Muscle of arm (tissue), 14 donors: ENCODE measurements around the gene CCDC136. TPM values are rescaled to one million over a fixed set of nuclear protein-coding genes. Genes with fewer than 3 reads are reported as not detected.

Source experiments
- DNase-seq: peaks from one replicate; pipeline ENCODE4 v3.0.0-alpha.2; 2013
- long read RNA-seq, 11 donors: transcript quantifications; one replicate each; lab custom pipeline, GENCODE V29; 2026
- polyA plus RNA-seq, 12 donors: library from polyadenylated mRNA; unstranded; fragments of 120-200 nt; gene quantifications; one replicate each; pipeline ENCODE4 v1.2.1, GENCODE V29; 2013; ENCODE audit not compliant: insufficient read length in 12 of 12

CCDC136 gene
- polyA plus RNA-seq: 10 to 100 TPM in 10 of 12 donors, not detected in 2; 10.6 to 27.6 (median 19.1) TPM
- long read RNA-seq, donor 1, partial matches to known transcripts: 0 of 1 reads
- long read RNA-seq, donor 1, other reads (novel, unspliced or antisense): 0 of 1 reads
- long read RNA-seq, donor 2: 0 reads
- long read RNA-seq, donor 3: 0 reads
- long read RNA-seq, donor 4: 0 reads
- long read RNA-seq, donor 5: 0 reads
- long read RNA-seq, donor 6: 0 reads
- long read RNA-seq, donor 7: 0 reads
- long read RNA-seq, donor 8: 0 reads
- long read RNA-seq, donor 9: 0 reads
- long read RNA-seq, donor 10: 0 reads
- long read RNA-seq, donor 11: 0 reads

DNA sequence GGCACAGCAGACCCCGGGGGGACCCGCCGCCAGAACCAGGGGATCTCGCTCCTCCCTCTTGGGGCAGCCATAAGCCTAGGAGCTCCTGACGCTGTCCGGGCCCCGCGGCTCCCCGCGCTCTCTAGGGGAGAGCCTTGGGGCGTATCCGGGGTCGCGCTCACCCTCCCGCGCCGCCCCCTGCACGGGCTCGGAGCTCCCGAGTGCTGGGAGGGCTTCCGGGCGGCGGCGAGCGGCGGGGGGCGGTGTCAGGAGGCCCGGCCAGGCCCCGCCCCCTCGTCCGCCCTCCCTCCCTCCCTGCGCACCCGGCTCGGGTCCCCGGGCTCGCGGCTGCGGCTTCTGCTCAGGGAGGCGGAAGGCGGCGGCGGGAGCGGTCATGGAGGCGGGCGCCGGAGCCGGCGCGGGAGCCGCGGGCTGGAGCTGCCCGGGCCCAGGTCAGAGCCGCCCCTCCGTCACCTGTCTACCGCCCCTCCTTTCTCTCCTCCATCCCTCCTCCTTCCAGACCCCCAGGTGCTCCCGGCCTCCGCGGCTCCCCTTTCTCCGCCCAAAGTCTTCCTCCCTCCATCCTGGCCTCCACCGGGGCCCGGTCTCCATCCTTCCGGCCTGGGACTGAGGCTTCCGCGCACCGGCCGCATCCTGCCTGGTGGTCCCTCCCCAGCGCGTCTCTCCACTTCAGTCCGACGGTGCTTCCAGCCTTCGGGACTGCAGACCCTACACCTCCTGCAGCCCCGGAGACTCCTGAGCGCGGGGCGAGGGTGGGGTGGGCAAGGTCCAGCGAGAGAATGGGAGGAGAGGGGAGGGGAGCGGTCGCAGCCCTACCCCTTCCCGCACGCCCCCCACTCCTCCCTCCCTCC lies at the start of gene CCDC136:
CCDC136 (plus strand) TSS at position 848 of the 851 bp plus-strand sequence. CDS start 444 bp downstream, outside the sequence.
- DNase-seq: no peak

DNA sequence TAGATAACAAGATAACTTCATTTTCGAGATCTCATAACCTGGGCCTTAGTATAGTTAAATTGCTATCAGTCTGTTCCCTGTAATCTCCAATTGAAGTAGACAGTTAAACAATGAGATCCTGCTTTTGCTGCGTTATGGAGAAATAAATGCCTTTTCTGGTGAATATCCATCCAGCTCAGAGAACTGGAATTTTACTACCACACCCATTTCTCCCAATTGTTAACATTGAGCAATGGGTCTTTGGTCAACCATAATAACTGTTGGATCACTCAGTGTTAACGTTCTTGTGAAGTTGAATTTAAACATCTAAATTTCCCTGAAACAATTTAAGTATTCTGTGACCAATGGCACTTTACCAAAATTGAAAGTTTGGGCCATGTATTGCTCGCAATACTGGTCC lies 49.6 kb upstream of the CCDC136 start:
- DNase-seq: no peak

DNA sequence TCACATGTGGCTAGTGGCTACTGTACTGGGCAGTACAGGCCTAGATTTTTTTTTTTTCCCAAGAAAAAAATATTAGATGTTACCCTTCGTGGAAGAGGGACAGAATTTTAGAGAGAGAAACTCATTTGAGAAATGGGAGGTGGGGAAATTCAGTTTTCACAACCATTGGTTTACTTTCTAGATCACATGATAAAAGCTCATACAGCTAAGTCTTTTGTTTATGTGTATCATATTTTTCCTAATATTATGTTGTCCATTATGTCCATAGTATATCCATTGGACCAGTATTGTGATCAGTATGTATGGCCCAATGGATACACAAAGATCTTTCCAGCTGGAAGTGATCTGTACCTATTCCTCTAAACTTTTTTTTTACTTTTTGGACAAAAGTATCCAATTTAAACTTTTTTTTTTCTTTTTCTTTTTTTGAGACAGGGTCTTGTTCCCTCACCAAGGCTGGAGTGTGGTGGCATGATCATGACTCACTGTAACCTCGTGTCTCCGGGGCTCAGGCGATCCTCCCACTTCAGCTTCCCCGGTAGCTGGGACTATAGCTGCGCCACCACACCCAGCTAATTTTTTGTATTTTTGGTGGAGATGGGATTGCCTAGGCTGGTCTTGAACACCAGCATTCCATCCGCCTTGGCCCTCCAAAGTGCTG lies 48.5 kb upstream of the CCDC136 start:
- DNase-seq: no peak

DNA sequence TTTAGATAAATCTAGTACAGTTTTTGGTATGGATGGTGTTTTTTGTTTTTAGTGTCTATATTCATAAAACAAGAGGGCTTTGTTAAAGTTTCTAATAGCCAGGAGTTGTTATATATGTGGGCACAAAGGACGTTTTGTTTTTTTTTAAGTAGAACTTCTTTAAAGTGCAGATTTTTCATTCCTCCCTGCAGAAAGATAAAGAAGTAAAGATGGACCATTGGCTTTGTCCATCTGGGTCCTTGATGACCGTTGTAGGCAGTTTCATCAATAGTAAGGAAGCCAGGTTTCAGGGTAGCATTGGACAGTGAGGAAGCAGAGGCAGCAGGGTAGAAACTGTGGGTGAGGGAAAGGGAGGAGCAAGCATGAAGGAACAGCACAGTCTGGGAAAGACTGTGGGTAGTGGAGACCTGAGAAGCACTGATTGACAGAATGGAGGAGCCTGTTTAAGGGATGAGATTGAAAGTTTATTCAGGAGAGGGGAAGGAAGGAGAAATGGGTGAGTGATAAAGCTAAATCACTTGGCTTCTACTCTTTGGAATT lies 47.3 kb upstream of the CCDC136 start:
- DNase-seq: no peak

DNA sequence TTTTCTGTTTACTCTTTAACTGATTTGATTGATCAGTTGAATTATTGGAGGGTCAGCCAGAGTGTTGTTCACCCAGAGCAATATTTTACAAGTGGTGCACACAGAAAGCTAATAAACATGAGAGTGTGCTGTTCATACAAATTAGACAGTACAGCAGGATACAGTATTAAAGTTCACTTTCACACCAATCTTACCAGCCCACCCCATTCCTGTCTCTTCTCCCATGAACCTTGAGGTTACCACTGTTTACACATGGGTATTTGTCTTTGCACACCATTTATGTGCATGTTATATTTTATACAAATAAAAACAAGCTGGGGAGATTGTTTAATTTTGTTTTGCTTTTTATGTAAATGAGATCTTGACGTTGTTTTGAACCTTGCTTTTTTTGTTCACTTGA lies 46.1 kb upstream of the CCDC136 start:
- DNase-seq: no peak

DNA sequence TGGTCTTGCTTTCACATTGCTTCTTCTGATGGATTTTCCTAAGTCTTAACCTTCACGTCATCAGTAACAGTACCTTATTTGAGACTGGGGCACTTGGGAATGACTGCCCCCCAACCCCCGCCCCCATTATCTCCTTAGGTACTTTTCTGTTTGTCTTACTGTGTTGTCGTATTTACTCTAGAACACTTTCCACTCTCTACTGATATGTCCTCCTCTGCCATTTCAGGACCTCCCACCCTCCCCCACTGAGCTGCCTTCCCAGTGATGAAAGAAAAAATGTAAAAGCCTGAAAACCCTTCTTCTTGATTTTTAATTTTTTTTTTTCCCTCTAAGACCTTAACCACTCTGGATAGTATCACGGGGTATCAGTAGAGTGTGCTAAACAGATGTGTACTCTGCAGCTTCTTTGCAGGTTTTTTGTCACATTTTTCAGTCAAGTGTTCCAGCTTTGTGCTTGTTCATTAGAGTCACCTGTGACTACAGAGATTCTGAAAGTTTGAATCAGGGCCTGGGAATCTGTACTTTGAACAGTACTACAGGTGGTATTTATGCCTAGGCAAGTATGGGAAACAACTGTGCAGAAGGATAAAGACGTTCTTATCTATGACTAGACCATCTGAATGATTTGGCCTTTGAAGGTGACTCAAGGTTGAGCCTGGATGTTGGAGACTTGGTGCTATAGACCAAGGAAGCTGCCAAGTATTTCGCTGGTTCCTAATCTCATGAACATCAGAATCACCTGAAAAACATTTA lies 44.3 kb upstream of the CCDC136 start:
- no peak for DNase-seq

DNA sequence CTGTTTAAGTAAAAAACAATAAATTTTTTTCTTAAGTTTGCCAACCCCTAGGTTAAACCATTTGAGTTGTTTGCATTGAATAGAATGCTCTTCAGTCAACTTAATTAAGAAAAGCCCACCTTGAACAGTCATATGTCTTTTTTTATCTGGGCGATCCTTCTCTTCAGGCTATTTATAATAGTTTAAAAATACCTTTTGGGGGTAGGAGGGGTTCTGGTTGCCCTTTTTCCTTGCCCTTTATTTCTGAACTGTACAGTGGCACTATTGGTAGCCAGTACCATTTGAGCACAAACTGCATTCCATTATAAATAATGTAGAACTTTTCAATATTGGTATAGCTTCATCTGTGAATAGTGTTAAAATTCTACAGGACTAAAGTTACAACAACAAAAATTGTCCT lies 39.5 kb upstream of the CCDC136 start:
- no peak for DNase-seq

DNA sequence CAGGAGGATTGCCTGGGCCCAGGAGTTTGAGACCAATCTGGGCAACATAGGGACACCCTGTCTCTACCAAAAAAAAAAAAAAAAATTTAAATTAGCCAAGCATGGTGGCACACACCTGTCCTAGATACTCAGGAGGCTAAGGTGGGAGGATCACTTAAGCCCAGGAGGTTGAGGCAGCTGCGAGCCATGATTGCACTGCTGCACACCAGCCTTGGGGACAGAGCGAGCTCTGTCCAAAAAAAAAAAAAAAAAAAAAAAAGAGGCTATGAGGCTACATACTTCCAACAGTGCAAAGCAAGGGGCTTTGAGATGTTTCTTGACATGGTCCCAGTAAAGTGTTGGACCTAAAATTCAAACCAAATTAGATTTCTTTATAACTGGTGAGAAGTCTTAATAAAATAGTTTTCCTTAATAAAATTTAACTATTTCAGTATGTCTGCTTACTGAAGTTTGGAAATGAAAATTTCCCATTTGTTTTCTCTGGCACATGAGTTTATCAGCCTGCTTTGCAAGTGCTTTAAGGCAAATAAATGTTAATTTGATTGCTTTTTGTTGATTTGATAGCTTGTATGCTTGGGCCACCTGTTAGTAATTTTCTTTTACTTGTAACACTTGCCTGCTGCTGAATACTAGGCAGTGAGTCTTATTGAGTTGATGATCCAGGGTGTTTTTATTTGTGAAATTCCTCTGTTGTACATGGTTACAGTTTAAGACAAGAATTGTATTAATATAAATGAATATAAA lies 36.5 kb upstream of the CCDC136 start:
- DNase-seq: no peak

DNA sequence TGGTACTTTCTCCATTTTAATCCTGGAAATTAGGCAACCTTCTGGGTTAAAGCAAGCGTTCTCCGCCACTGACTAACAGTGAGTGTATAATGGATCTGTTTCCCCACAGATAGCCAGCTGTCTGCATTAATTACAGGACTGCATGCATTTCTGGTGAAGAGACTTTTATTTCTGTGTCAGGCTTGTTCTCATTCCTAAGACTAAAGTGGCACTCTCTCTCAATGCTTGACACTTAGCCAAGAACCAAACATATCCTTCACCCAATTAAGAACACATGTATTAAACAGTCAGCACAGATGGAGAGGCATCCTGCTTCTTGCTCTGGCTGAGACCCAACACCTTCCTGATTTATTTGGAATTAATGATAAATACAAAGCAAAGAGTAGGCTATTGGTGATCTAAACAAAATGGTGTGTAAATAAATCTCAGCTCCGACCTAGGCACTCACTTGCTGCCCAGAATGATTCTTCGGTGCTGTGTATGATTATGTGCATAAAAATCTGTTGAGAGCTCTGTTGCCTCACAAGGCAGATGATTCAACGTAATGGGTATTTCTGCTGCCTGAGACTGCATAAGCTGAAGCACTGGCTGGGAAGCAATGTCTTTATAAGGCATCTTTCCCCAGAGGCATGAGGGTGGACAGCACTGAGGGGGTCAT lies 35.8 kb upstream of the CCDC136 start:
- DNase-seq: no peak

DNA sequence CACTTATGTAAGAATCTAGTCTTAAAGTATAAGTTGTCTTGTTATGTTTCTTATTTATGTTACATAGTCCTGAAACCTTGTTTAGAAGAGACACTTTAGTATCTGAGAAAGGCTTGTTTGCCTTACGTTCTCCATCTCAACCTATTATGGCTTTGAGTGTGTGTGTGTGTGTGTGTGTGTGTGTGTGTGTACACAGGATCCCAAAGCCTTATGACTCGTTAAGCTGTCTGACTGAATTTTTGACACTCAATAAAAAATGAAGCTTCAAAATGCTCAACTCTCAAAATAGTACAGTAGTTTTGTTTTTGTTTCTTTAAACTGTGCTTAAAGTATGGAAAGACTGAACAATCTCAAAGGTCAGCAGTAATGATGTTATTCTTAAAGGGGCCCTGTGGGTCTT lies 34.6 kb upstream of the CCDC136 start:
- DNase-seq: no peak

DNA sequence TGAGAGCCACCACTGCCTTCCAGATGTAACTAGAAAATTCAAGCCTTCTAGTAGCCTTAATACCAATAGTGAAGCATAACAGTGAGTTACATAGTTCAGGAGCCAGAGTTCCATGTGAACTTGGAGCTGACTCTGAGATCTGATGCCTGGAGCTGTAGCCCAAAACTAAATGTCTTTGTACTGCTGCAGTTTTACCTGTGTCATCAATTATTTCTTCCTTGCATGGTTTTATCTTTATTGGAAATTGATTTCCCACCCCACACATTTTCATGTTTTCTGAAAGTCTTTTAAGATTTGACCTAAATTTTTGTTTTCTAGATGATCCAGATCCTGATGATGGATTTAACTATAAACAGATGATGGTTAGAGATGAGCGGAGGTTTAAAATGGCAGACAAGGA lies 33.2 kb upstream of the CCDC136 start:
- DNase-seq: no peak

DNA sequence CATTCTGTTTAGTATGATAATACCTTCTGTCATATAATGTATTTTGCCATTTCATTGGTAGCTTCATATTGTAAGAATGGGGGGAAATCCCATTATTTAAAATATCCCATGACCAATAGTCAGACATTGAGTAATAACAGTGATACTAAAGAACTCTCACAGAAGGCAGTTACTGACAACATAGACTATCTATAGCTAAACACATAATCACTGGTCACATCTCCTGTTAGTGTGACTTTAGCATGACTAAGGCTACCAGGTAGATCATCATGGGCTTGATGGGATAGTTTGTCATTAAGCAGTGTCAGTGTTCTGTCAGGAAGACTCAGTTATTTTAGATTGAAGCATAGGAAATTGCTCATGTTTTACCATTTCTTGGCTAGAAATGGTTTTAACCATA lies 32.5 kb upstream of the CCDC136 start:
- no peak for DNase-seq

DNA sequence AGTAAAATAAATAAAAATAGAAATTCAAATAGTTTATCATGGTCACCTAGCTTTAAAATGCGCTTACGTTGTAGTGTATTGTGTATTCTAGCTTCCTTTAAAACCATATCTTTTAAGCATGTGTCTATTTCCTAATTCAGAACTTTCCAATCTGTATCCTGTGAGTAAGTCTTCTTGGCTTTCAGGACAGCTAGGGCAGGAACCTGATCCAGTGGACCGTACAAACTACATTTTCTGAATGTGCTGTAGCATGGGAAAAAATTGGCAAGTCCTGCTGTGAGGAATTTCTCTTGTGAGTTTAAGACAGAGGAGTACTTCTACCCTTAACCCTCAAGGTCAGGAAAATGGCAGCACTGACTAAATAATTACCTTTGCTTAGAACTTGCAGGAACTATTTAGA lies 28.2 kb upstream of the CCDC136 start:
- no peak for DNase-seq

DNA sequence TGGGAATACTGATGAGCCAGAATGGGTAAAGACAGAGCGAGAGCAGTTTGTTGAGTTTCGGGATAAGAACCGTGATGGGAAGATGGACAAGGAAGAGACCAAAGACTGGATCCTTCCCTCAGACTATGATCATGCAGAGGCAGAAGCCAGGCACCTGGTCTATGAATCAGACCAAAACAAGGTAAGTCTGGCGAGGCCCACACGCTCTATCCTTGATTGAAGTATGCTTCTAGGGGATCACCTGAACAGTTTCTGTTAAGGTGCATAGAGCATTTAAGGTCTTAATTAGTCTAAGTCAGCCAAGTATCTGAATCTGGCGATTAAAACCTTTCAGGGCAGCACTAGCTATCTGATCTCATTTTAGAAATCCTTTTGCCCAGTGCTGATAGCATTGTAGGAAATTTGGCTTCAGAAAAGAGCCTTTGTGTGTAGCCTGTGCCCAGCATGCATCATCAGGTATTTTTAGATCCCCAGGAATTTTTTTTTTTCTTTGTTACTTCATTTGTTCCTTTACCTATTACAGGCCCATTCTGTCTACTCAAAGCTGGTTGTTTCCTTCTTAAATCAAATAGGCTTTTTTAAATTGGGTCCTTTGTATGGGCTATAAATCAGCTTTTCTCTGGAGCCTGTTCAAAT lies 24.2 kb upstream of the CCDC136 start:
- no peak for DNase-seq

DNA sequence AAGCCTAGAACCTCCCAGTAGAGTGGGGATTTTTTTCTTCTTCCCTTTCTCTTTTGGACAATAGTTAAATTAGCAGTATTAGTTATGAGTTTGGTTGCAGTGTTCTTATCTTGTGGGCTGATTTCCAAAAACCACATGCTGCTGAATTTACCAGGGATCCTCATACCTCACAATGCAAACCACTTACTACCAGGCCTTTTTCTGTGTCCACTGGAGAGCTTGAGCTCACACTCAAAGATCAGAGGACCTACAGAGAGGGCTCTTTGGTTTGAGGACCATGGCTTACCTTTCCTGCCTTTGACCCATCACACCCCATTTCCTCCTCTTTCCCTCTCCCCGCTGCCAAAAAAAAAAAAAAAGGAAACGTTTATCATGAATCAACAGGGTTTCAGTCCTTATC lies 21.5 kb upstream of the CCDC136 start:
- DNase-seq: no peak

DNA sequence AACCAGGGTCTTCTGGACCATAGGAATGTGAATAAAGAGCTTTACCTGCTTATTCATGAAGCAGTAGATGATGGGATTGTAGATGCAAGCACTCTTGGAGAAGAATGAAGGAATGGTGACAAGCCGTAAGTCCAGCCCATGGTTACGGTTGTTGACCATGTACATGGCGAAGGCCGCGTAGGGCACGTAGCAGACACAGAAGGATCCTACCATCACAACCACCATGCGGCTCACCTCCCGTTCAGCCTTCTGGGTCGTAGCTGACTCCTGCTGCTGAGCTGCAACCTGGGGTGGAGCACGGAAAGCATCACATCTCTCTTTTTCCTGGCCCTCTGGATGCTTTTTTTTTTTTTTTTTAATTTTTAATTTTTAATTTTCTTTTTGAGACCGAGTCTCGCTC lies 18.2 kb upstream of the CCDC136 start:
- no peak for DNase-seq

DNA sequence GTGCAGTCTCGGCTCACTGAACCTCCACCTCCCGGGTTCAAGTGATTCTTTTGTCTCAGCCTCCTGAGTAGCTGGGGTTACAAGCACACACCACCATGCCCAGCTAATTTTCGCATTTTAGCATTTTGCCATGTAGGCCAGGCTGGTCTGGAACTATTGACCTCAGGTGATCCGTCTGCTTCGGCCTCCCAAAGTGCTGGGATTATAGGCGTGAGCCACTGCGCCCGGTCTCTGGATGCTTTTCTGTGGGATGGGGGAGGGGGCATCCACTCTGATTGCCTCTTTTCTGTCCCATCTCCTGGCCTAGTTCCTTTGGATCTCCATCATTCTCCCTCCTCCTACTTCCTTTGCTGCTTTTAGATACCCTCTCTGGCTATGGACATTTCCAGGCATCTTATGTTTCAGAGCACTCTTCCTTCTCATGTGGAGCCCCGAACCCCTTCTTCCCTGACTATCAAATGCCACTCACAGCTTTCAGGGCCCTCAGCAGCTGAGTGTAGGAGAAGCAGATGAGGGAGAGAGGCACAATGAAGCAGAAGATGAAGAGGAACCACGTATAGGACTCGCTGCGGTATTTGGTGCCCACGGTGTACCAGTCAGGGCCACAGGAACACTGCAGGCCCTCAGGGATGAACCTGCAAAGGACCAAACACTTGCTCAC lies 17.6 kb upstream of the CCDC136 start:
- DNase-seq: no peak

DNA sequence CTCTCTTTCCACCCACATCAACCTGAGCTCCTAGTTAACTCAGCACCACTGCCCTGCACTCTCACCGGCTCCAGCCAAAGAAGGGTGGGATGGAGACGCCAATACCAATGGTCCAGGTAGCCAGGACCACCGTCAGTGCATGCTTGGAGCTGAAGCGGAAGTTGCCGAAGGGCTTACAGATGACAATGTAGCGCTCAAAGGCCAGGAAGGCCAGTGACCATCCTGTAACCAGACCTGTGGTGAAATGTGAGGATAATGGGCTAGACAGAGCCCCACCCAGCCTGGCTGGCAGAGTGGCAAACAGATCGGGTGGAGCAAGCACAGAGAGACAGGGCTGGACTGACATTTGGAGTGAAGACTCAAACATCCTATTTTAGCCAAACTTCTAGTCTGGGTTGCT lies 16.8 kb upstream of the CCDC136 start:
- no peak for DNase-seq

DNA sequence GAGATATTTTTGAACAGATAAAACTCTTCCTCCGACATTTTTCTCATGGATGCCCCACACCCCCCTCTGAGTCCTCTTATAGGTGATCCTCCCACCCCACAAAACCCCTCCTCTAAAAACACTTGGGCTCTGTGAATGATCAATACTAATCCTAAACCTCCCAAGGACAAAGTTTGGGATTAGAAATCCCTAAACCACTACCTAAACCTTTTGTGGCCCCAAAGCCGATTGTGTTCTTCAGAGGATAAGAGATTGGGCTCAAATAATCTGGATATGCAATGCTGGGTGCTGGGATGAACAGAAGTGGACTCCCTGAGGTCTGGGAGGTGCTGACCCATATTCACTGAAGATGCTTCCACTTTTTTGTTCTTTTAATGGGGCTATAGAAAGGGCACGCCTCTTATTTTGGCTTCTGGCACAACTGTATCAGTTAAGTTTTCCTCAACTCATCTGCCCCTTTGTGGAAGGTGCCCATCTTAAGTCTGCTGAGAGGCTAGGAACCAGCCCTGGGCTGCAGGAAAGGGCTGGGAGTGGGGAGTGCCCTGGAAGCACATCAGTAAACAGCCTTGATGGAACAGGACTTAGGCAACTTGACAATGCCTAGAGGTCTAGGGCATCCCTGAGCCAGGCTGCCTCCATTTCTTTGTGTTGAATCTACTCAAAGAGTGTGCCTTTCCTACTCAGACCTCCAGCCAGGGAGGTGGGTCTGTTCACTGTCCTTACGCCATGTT lies 15.9 kb upstream of the CCDC136 start, which contains the start of gene OPN1SW:
OPN1SW (minus strand) TSS at position 51 of the 731 bp plus-strand sequence; CDS start at position 38, 13 bp downstream.
- no peak for DNase-seq
